Dermis blood vessel endothelial cell (primary cell): ENCODE measurements around the gene RNF175. TPM values are rescaled to one million over a fixed set of nuclear protein-coding genes. Genes with fewer than 3 reads are reported as not detected.

Source experiments
- DNase-seq: peaks from one replicate; pipeline ENCODE4 v3.0.0; 2010
- total RNA-seq: library from RNA; depleted of rRNA; stranded (reverse); fragments of >200 nt; gene quantifications from 2 replicates; pipeline ENCODE4 v1.2.3, GENCODE V29; 2014

Gene RNF175
- total RNA-seq, 1 donor from 2014 or later = not detected

DNA sequence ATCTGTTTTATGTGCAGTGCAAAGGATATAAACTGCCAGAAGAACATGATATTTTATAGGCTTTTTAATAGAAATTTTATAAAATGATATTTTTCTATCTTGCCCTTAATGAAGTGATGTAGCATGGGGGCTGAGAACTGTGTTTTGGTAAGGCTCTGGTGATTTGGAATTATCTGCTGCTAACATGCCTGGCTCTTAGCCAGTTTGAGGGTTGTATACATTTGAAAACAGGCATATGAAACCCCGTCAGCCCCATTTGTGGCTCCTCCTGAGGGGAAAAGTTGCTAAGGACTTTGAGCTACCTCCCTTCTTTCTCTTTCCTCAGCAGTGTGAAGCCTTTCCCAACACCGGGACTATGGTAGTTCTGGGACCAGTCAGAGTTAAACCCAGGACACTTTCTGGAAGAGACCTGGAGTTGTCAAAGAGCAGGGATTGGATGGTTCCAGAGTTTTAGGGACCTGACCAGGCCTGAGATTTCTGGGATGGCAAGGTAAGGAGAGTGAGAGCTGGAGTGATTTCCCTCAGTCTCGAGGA is 24.4 kb upstream of the RNF175 start:
- DNase-seq = no peak

- no peak for DNase-seq
Measured at GRCh38 chr4:153782581-153782980, 22.8 kb upstream of the RNF175 start.

DNA sequence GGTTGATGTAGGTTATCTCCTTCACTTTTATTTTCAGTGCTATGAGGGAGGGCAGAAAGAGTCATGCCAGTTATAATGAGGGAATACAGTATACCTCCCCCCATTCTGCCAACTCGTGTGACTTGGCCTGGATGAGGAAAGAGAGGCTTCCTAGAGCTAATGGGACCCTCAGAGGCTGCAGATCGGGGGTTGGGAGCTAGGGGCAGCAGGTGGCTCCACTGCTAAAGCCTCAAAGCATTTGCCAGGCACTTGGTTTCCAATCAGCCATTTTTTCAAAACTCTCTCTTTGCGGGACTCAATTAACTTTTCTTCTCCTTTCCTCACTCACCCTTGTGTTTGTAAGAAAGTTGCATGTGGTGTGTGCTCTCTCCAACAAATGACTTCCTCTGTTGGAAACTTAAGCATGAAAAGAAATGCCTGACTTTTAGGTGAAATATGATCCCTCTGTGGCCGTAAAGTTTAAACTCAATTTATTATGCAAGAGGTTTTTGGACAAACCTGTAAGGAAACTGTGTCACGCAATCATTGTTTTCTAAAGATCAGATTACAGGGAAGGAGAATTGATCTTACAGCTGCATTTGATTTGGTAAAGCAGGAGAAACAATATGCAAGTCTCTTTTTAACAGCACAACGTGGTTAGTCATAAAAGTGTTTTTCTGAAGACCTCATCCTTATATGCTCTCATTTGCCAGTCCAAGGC is 22.0 kb upstream of the RNF175 start:
- DNase-seq = no peak

DNA sequence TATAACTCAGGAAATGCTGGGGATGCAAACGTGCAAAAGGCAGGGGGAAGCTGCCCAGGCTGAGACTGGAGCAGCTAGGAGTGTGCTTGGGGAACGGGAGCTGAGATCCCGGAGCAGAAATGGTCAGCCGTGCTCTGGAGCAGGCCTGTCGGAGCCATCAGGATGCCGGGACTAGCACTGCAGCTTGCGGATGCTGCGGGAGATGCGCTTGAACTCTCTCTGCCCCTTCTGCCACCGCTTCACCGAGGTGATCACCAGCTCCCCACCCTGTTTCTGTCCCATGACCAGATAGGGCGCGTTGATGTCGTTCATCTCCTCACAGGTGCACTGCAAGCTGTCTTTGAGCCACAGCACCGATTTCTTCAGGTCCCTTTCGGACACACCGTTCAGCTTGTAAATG is 21.5 kb upstream of the RNF175 start:
- DNase-seq = no peak

DNA sequence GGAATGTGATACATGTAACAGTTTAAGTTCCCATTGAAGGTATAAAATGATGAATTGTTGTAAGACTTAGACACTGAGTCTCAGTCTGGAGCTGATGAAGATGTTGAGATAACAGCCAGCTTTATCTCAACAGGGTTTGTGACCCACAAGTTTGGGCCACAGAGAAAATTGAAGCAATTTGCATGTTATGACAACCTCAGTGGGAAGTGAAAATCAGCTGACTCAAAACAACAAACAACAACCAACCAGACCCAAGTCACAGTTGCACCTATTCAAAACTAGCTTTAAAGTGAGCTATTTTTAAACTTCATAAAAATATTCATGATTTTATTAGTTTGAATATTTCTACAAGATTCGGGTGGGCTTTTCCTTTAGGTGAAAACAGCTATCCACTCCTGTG is 21.1 kb upstream of the RNF175 start:
- no peak for DNase-seq

- DNase-seq = no peak
Measured at GRCh38 chr4:153780221-153780620, 20.4 kb upstream of the RNF175 start.

GRCh38 chr4:153778383-153778782 is 18.6 kb upstream of the RNF175 start:
- DNase-seq = no peak

DNA sequence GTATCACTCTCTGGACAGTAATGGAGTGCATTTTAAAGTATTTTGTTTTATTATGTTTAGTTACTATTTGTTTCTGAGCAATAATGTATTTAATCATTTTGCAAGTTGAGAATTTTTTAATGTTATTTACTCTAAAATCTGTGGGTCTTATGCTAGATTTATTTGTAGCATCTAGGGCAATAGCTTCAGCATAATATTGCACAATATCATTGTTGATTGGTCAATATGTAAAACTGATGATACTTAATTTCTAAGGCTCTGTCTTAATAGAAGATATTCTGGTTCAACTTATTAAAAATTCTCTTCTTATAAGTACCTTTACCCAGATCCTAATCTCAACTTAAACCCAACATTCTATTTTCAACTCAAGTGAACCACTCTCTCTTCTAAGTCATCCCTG is 17.6 kb upstream of the RNF175 start:
- no peak for DNase-seq

- DNase-seq = no peak
Measured at GRCh38 chr4:153776601-153777000, 16.8 kb upstream of the RNF175 start.

DNA sequence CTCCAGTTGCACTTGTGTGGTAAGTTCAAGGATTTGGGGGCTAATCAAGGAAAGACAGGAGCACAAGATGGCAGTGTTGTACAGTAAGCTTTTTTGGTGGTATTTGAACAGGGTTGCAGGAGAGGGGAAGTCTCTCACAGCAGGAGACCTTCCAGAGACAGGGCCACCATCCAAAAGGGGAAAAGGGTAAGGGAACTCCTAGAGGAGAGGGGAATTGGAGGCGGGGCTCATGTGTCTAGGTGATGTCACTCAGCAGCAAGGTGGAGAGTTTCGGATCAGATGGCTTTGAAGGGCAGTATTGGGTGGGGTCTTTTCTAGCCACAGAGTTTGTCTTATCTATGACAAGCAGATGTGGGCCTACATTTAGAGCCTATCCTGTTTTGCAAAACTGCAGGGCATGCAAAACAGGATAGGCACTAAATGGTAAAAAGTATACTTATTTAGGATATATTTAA is 13.4 kb upstream of the RNF175 start:
- DNase-seq = no peak

- DNase-seq = no peak
Measured at GRCh38 chr4:153771046-153771445, 11.2 kb upstream of the RNF175 start.

DNA sequence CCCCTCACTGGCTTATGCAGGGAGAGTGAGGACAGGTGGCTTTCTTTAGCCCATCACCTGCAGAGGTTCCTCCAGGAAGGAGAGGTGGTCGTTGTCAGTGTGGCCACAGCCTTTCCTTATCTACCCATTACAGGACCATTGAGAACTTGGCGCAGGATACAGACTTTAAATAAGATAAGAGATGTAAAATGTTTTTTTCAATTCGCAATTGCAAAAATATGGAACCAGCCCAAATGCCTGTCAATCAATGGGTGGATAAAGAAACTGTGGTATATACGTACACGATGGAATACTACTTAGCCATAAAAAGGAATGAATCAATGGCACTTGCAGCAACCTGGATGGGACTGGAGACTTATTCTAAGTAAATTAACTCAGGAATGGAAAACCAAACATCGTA is 6.9 kb upstream of the RNF175 start:
- no peak for DNase-seq

DNA sequence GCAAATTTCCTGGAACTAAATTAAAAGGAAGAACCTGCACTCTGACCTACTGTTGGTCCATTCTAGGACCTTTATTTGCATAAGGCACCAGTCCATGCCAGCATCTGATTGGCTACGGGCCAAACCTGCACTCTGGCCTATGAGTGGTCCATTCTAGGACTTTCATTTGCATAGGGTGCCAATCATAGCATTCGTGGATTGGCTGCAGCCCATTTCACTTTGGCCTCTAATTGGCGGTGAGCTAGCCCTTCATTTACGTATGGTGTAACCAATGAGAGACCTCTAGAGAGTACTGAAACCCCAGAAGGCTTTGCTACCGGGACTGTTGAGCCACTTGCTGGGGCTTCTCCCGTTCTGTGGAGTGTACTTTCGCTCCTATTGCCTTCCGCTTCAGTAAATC is 6.1 kb upstream of the RNF175 start:
- no peak for DNase-seq

DNA sequence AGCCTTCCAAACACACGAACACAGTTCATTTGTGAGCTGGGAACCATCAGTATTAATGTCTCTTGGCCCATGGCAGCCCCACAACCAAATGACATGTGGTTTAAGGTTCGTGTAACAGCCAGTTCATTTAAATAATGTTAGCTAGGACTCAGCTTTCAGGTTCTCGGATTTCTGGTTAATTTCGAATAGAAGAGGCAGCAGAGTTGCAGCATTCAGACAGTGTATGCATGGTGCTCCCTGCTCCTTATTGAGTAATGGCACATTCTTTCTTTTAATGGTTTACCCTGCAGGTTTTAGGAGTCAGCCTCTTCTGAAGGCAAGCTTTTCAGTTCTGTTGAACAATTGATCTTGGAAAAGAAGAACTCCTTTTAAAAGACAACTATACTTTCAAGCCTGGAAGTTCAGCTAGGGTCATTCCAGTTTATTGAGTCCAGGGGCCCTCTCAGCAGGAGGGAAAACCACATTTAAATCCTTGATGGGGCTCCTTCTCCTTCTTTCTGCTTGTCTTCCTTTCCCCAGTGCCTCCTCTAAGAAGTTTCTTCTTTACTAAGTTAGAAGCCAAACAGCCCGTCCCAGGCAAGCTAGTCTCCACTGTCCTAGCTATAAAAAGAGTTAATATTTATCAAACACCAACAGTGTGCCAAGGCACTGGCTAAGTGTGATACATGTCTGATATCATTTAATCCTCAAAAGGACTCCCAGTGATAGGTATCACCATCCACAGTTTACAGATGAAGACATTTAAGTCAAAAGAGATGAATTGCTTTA is 5.0 kb upstream of the RNF175 start:
- DNase-seq = no peak

DNA sequence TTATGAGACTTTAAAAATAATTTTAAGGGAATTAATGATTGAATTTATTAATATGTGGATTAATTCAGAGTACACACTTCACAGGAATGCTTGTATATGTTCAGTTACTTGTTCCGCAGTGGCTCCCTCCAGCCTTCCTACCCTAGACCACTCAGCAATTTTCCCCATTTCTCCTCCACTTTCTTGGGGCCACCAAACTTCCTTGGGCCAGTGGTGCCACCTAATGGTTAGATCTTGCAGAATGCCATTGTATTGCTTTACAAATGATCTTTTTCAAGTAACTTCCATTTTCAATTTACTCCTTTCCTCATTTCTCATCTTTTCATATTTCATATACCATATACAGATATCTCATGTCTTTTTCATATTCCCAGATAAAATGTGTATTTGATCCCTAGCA is 3.6 kb upstream of the RNF175 start:
- no peak for DNase-seq

GRCh38 chr4:153758688-153759406 is 977 bp downstream of the RNF175 start:
- no peak for DNase-seq

GRCh38 chr4:153758136-153758535 is 1.7 kb downstream of the RNF175 start:
- no peak for DNase-seq

GRCh38 chr4:153757407-153757806 is 2.4 kb downstream of the RNF175 start:
- DNase-seq = no peak

GRCh38 chr4:153755186-153755585 is 4.6 kb downstream of the RNF175 start:
- no peak for DNase-seq

- peak; percentile 84 for DNase-seq
Measured at GRCh38 chr4:153750197-153750817, 9.5 kb downstream of the RNF175 start.

DNA sequence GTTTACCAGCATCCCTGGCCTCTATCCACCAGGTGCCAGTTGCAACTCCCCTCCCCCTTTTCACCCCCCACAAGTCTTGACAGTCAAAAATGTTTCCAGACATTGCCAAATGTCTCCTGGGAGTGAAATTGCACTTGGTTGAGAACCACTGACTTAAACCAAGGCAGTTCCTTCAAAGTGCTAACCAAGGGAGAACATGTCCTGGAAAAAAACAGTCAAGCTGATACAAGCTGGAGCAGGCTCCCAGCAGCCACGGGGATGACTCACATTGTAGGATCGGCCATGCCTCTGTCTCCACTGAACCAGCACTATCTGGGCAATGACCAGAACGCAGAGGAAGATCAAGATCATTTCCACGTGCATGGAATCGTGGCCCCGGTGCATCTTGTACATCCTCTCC is 11.4 kb downstream of the RNF175 start:
- DNase-seq = peak; percentile 20

DNA sequence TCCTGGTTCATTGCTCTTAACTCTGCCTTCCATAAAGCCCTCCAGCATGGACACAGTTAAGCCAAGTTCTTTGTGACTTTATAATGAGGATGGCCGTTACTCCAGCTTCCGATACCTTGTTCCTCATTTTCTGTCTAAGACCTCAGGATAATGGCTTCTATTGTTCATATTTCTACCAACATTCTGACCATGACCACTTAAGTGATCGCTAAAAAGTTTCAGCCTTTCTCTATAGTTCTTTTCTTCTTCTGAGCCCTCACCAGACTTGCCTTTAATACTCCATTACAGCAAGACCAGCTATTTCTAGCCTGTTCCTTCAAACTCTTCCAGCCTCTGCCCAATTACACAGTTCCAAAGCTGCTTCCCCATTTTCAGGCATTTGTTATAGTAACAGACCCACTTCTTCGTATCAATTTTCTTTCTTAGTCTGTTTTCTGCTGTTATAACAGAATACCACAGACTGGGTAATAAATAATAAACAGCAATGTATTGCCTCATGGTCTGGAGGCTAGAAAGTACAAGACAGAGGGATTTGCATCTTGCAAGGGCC is 12.3 kb downstream of the RNF175 start:
- DNase-seq = no peak

DNA sequence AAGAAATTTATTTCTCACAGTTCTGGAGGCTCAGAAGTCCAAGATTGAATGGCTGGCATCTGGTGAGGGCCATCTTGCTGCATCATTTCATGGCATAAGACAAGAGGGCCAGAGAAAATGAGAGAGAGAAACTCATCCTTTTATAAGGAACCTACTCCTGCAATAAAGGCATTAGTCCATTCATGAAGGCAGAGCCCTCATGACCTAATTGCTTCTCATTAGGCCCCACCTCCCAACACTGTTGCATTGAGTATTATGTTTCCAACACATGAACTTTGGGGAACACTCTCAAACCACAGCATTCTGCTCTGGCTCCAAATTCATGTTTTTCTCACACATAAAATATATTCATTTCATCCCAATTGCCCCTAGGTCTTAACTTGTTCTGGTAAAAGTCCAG is 14.2 kb downstream of the RNF175 start:
- no peak for DNase-seq
